GM13977 (cell line): ENCODE results near the gene TRAM2.
"Not testable (repeated sequence)": the region's sequence is repeated elsewhere in the genome, so short reads cannot be mapped to it uniquely, and the experiment has no call there.

Experiments used
- DNase-seq: peaks from one replicate; pipeline ENCODE4 v3.0.0; 2012; ENCODE audit warnings: low spot score
- CTCF ChIP-seq: IDR thresholded peaks from 2 replicates; pipeline ENCODE4 v1.5.1; 2012; ENCODE audit warnings: mild to moderate bottlenecking, control low read depth; ENCODE audit not compliant: insufficient read depth; ENCODE audit errors: extremely low read depth, missing control alignments
- in situ Hi-C: fragments of 300-500 bp; cut with MboI; formaldehyde crosslinking; loops from one replicate; pipeline ENCODE4 v1.12.0; 2022; ENCODE audit warnings: low sequenced_read_pairs, low pct_unique_long_range_greater_than_20kb, mixed read lengths, inconsistent platforms; ENCODE audit not compliant: unreplicated experiment

TRAM2 gene

GRCh38 chr6:52483671-52484003 lies 93.2 kb downstream of the TRAM2 start:
- in situ Hi-C loops: no loop called here
- no peak for TF ChIP-seq CTCF
- no peak for DNase-seq

- no peak for DNase-seq
- in situ Hi-C loops: no loop called here
- no peak for TF ChIP-seq CTCF
Observed at GRCh38 chr6:52482903-52483670, 93.8 kb downstream of the TRAM2 start.

GRCh38 chr6:52475307-52475706 lies 101.6 kb downstream of the TRAM2 start:
- in situ Hi-C loops: no loop called here

GRCh38 chr6:52474173-52474572 lies 102.7 kb downstream of the TRAM2 start:
- no peak for TF ChIP-seq CTCF

More at GRCh38 chr6:52475307-52475706, 101.6 kb downstream of the TRAM2 start:
- TF ChIP-seq CTCF: no peak
- DNase-seq: no peak

GRCh38 chr6:52461194-52461593 lies 115.7 kb downstream of the TRAM2 start:
- DNase-seq, in situ Hi-C loops: not testable (repeated sequence)

More at GRCh38 chr6:52474173-52474572, 102.7 kb downstream of the TRAM2 start:
- DNase-seq: no peak
- in situ Hi-C loops: no loop called here

- TF ChIP-seq CTCF: no peak
- in situ Hi-C loops: no loop called here
- DNase-seq: no peak
Observed at GRCh38 chr6:52457096-52457495, 119.8 kb downstream of the TRAM2 start.

- no peak for TF ChIP-seq CTCF
Observed at GRCh38 chr6:52454556-52454955, 122.3 kb downstream of the TRAM2 start.

More at GRCh38 chr6:52454556-52454955, 122.3 kb downstream of the TRAM2 start:
- DNase-seq: no peak
- in situ Hi-C loops: no loop called here
